ENCODE data around the gene UBR1. TPM values are rescaled to one million over a fixed set of nuclear protein-coding genes. Genes with fewer than 3 reads are reported as not detected.
"Not testable (repeated sequence)": the region's sequence is repeated elsewhere in the genome, so short reads cannot be mapped to it uniquely, and the experiment has no call there.

UBR1 gene
- total RNA-seq, 1 donor from 2014 or later = 16.9 TPM

- H3K36me3 ChIP-seq (ENCODE audit: control insufficient read depth, insufficient read depth, low read length) = no peaks in the 10 kb centered on the region
- no peak overlapping the region for H3K4me3 ChIP-seq (ENCODE audit: low read depth, low read length)
- no peak for DNase-seq (ENCODE audit: low read depth)
- no peak for TF ChIP-seq CTCF (IDR thresholded peaks at IDR 0.05; ENCODE audit: insufficient read depth, low read length, poor library complexity, severe bottlenecking)
- no peaks in the 10 kb centered on the region for H3K27me3 ChIP-seq (ENCODE audit: control insufficient read depth, insufficient read depth, low read length)
These were observed 197.3 kb downstream of the UBR1 start for GRCh38 chr15:42908538-42908937.

GRCh38 chr15:42903388-42904324 is 202.2 kb downstream of the UBR1 start:
- Histone ChIP-seq H3K36me3 (ENCODE audit: control insufficient read depth, insufficient read depth, low read length) (no peaks in the 10 kb centered on the region), H3K27me3 (ENCODE audit: control insufficient read depth, insufficient read depth, low read length) (no peaks in the 10 kb centered on the region), H3K4me3 (ENCODE audit: low read depth, low read length) (no peak overlapping the region)
- no peak for DNase-seq (ENCODE audit: low read depth)
- TF ChIP-seq CTCF (IDR thresholded peaks at IDR 0.05; ENCODE audit: insufficient read depth, low read length, poor library complexity, severe bottlenecking) = no peak

GRCh38 chr15:42893911-42894310 is 211.9 kb downstream of the UBR1 start:
- H3K36me3 ChIP-seq (ENCODE audit: control insufficient read depth, insufficient read depth, low read length); H3K27me3 ChIP-seq (ENCODE audit: control insufficient read depth, insufficient read depth, low read length); H3K4me3 ChIP-seq (ENCODE audit: low read depth, low read length); DNase-seq (ENCODE audit: low read depth): not testable (repeated sequence)

Other genes starting within 250 kb of the UBR1 start
- 12.5 and 20.1 TPM in 2 replicates for gene TTBK2, start 185.3 kb downstream of the UBR1 start, total RNA-seq
- 22.3 and 23.6 TPM in 2 replicates for gene TMEM62, start 27.5 kb upstream of the UBR1 start, total RNA-seq
- 55.1 and 61.8 TPM in 2 replicates for gene CCNDBP1, start 79.4 kb upstream of the UBR1 start, total RNA-seq
- not detected in 2 replicates for gene EPB42, start 115.0 kb upstream of the UBR1 start, total RNA-seq
- gene TGM5, start 160.9 kb upstream of the UBR1 start, total RNA-seq = not detected in 2 replicates
- gene TGM7, start 196.2 kb upstream of the UBR1 start, total RNA-seq = not detected in 2 replicates
- gene LCMT2, start 224.5 kb upstream of the UBR1 start, total RNA-seq = 7.8 and 9.2 TPM in 2 replicates

Data from kidney epithelial cell (primary cell).